H1 (cell line): Measurements from ENCODE around the gene ZNF200. TPM values are rescaled to one million over a fixed set of nuclear protein-coding genes. Genes with fewer than 3 reads are reported as not detected.

Experiments used
- CTCF ChIA-PET: fragments of 300-600 bp; sonication (Branson Sonifier 250); formaldehyde crosslinking; loops from one replicate; lab custom pipeline; 2021; ENCODE audit not compliant: partially characterized antibody; lab: Charles Lee
- POLR2A ChIA-PET: fragments of 300-600 bp; sonication (Branson Sonifier 250); formaldehyde crosslinking; loops from one replicate; lab custom pipeline; 2021; ENCODE audit warnings: inconsistent platforms; ENCODE audit not compliant: partially characterized antibody; lab: Charles Lee
- DNase-seq, 2 experiments: peaks; one replicate each; pipeline versions ENCODE4 v3.0.0 to v3.0.0-alpha.2; 2010 to 2022; ENCODE audit warnings: low spot score in 2 of 2, low read depth in 1 of 2, mixed read lengths in 1 of 2
- FAIRE-seq: peaks from 2 replicates; lab custom pipeline; 2011; peaks lifted over from hg19 to GRCh38; lab: Jason Lieb, UNC
- H2AFZ ChIP-seq: 2 replicates; pipeline ENCODE4 v1.8.1; 2012; ENCODE audit warnings: low read length, inconsistent platforms
- H2AK5ac ChIP-seq: 2 replicates; pipeline ENCODE4 v1.6.1; 2013; ENCODE audit warnings: low read depth, low read length
- H2BK120ac ChIP-seq: replicated peaks from 2 replicates; pipeline ENCODE3; 2013; ENCODE audit warnings: low read depth, low read length, inconsistent platforms
- H2BK12ac ChIP-seq: 2 replicates; pipeline ENCODE4 v1.6.1; 2013; ENCODE audit warnings: low read depth, low read length
- H2BK15ac ChIP-seq: 2 replicates; pipeline ENCODE4 v1.6.1; 2013; ENCODE audit warnings: low read length
- H2BK20ac ChIP-seq: 2 replicates; pipeline ENCODE4 v1.6.1; 2013; ENCODE audit warnings: low read length
- H2BK5ac ChIP-seq: 2 replicates; pipeline ENCODE4 v1.6.1; 2013; ENCODE audit warnings: low read depth, low read length
- H3K14ac ChIP-seq: 2 replicates; pipeline ENCODE4 v1.6.1; 2013; ENCODE audit warnings: inconsistent platforms; ENCODE audit not compliant: insufficient read length
- H3K18ac ChIP-seq: 2 replicates; pipeline ENCODE4 v1.6.1; 2013; ENCODE audit warnings: low read length; ENCODE audit errors: extremely low read depth
- H3K23ac ChIP-seq: 2 replicates; pipeline ENCODE4 v1.6.1; 2013; ENCODE audit warnings: inconsistent platforms; ENCODE audit not compliant: insufficient read length
- H3K23me2 ChIP-seq: 2 replicates; pipeline ENCODE4 v1.6.1; 2013; ENCODE audit warnings: low read depth, low read length
- H3K27ac ChIP-seq: 2 replicates; pipeline ENCODE4 v1.6.1; 2011; ENCODE audit warnings: low read depth, low read length, inconsistent platforms
- H3K27me3 ChIP-seq, 4 experiments: replicated peaks in 1 of 4; 1 replicate in 1 of 4; 2 replicates in 3 of 4; pipeline versions ENCODE4 v1.6.1 to v1.8.1; 2011 to 2013; ENCODE audit warnings: low read length in 3 of 4, mild to moderate bottlenecking in 3 of 4, inconsistent platforms in 2 of 4, mixed read lengths in 2 of 4, moderate library complexity in 1 of 4; ENCODE audit not compliant: control insufficient read depth in 3 of 4, insufficient read depth in 3 of 4; ENCODE audit errors: extremely low read depth in 1 of 4
- H3K36me3 ChIP-seq, 4 experiments: 2 replicates each; pipeline versions ENCODE4 v1.6.1 to v1.8.1; 2011 to 2013; ENCODE audit warnings: mild to moderate bottlenecking in 4 of 4, low read length in 3 of 4, moderate library complexity in 2 of 4, control low read depth in 1 of 4, inconsistent platforms in 1 of 4; ENCODE audit not compliant: insufficient read depth in 4 of 4, control insufficient read depth in 2 of 4
- H3K4ac ChIP-seq: replicated peaks from 2 replicates; pipeline ENCODE3; 2013; ENCODE audit warnings: low read length, low read depth, mixed read lengths, inconsistent platforms; ENCODE audit not compliant: insufficient read length
- H3K4me1 ChIP-seq, 4 experiments: replicated peaks in 1 of 4; 1 replicate in 1 of 4; 2 replicates in 3 of 4; pipeline versions ENCODE4 v1.6.1 to v1.8.1; 2011 to 2013; ENCODE audit warnings: low read length in 3 of 4, inconsistent platforms in 2 of 4, mixed read lengths in 1 of 4; ENCODE audit not compliant: insufficient read depth in 4 of 4, control insufficient read depth in 3 of 4
- H3K4me2 ChIP-seq, 2 experiments: 2 replicates each; pipeline versions ENCODE4 v1.6.1 to v1.8.1; 2011 to 2013; ENCODE audit warnings: low read depth in 2 of 2, low read length in 2 of 2, control low read depth in 1 of 2, inconsistent platforms in 1 of 2, mild to moderate bottlenecking in 1 of 2; ENCODE audit not compliant: insufficient read depth in 1 of 2
- H3K4me3 ChIP-seq, 4 experiments: fragments of 200-600, 300-600 bp in 1 of 4; sonication (generic), shearing (Covaris generic), sonication (Bioruptor Twin) in 1 of 4; 2 replicates each; pipeline versions ENCODE4 v1.5.1 to v1.8.1; 2011 to 2016; ENCODE audit warnings: low read length in 4 of 4, low read depth in 3 of 4, control low read depth in 2 of 4, inconsistent platforms in 2 of 4, mild to moderate bottlenecking in 2 of 4, mixed read lengths in 1 of 4, moderate library complexity in 1 of 4; ENCODE audit not compliant: insufficient read depth in 2 of 4; ENCODE audit errors: extremely low read depth in 1 of 4
- H3K56ac ChIP-seq: replicated peaks from 2 replicates; pipeline ENCODE3; 2013; ENCODE audit warnings: low read depth, mild to moderate bottlenecking, mixed read lengths, low read length, inconsistent platforms; ENCODE audit not compliant: insufficient read length
- H3K79me1 ChIP-seq: 2 replicates; pipeline ENCODE4 v1.6.1; 2013; ENCODE audit warnings: low read depth, low read length, control low read depth
- H3K79me2 ChIP-seq, 2 experiments: 2 replicates each; pipeline versions ENCODE4 v1.6.1 to v1.8.1; 2012 to 2013; ENCODE audit warnings: low read length in 2 of 2, mild to moderate bottlenecking in 2 of 2, inconsistent platforms in 1 of 2; ENCODE audit not compliant: insufficient read depth in 2 of 2, control insufficient read depth in 1 of 2
- H3K9ac ChIP-seq, 4 experiments: replicated peaks in 1 of 4; 1 replicate in 1 of 4; 2 replicates in 3 of 4; pipeline versions ENCODE4 v1.6.1 to v1.8.1; 2011 to 2013; ENCODE audit warnings: low read depth in 3 of 4, low read length in 3 of 4, control low read depth in 2 of 4, mild to moderate bottlenecking in 2 of 4, moderate library complexity in 2 of 4, inconsistent platforms in 1 of 4; ENCODE audit errors: extremely low read depth in 1 of 4
- H3K9me3 ChIP-seq, 2 experiments: 2 replicates each; pipeline versions ENCODE4 v1.6.1 to v1.8.1; 2012 to 2013; ENCODE audit warnings: mild to moderate bottlenecking in 2 of 2, moderate library complexity in 2 of 2, control low read depth in 1 of 2, inconsistent platforms in 1 of 2, low read depth in 1 of 2, low read length in 1 of 2, mixed read lengths in 1 of 2; ENCODE audit not compliant: insufficient read depth in 2 of 2
- H4K20me1 ChIP-seq, 2 experiments: replicated peaks in 1 of 2; 2 replicates each; pipeline versions ENCODE3 to v1.8.1; 2011 to 2013; ENCODE audit warnings: inconsistent platforms in 2 of 2, low read length in 2 of 2, mild to moderate bottlenecking in 1 of 2; ENCODE audit not compliant: insufficient read depth in 2 of 2, control insufficient read depth in 1 of 2
- H4K5ac ChIP-seq: 2 replicates; pipeline ENCODE4 v1.6.1; 2013; ENCODE audit warnings: low read length, low read depth, mixed read lengths, inconsistent platforms; ENCODE audit not compliant: insufficient read length
- H4K8ac ChIP-seq: 2 replicates; pipeline ENCODE4 v1.8.0; 2013; ENCODE audit warnings: mild to moderate bottlenecking, moderate library complexity, low read length, inconsistent platforms; ENCODE audit not compliant: insufficient read depth; ENCODE audit errors: extremely low read depth
- H4K91ac ChIP-seq: replicated peaks from 2 replicates; pipeline ENCODE3; 2013; ENCODE audit warnings: low read length, mixed read lengths, inconsistent platforms; ENCODE audit not compliant: insufficient read length
- ASH2L ChIP-seq: fragments of 200-600, 300-600 bp; sonication (generic); IDR thresholded peaks from one replicate; pipeline ENCODE4 v1.7.1; 2017; ENCODE audit warnings: low read length
- CREB1 ChIP-seq: IDR thresholded peaks from 2 replicates; pipeline ENCODE4 v1.6.1; 2012; ENCODE audit warnings: inconsistent platforms
- POU5F1 ChIP-seq: IDR thresholded peaks from 2 replicates; pipeline ENCODE4 v1.6.1; 2011; ENCODE audit warnings: low read depth, mild to moderate bottlenecking, low read length, moderate library complexity
- SIX5 ChIP-seq: IDR thresholded peaks from 2 replicates; pipeline ENCODE4 v1.6.1; 2011; ENCODE audit warnings: mild to moderate bottlenecking, low read depth, low read length
- SUZ12 ChIP-seq: fragments of 200-600 bp; sonication (generic); IDR thresholded peaks from 2 replicates; pipeline ENCODE4 v1.6.1; 2012; ENCODE audit warnings: mild to moderate bottlenecking, inconsistent platforms, low read length, moderate library complexity, mixed read lengths
- TBP ChIP-seq: IDR thresholded peaks from 2 replicates; pipeline ENCODE4 v1.6.1; 2011; ENCODE audit warnings: low read depth, low read length, improper control_type of control experiment
- TEAD4 ChIP-seq: IDR thresholded peaks from 2 replicates; pipeline ENCODE4 v1.6.1; 2012; ENCODE audit warnings: low read depth, low read length, inconsistent platforms, mixed read lengths
- YY1 ChIP-seq: IDR thresholded peaks from 2 replicates; pipeline ENCODE4 v1.6.1; 2011; ENCODE audit warnings: low read depth, mild to moderate bottlenecking, low read length
- whole genome bisulfite sequencing, 2 experiments: shearing (Covaris generic) in 1 of 2; methylation state at CpG; one replicate each; pipeline versions ENCODE4 v1.1.6 to v1.1.7; 2013 to 2015; ENCODE audit warnings: low lambda C conversion rate in 2 of 2, mixed read lengths in 2 of 2, inconsistent platforms in 1 of 2, low coverage in 1 of 2, missing lambda C conversion rate in 1 of 2; ENCODE audit not compliant: insufficient replicate concordance in 2 of 2, insufficient coverage in 1 of 2, insufficient read length in 1 of 2; ENCODE audit errors: extremely low coverage in 1 of 2, missing lambda C conversion rate in 1 of 2; 5-methylcytosine and 5-hydroxymethylcytosine counted together
- polyA plus RNA-seq, 7 experiments: library from polyadenylated mRNA; depleted of rRNA in 3 of 7; stranded (reverse) in 5 of 7; unstranded in 2 of 7; fragments of >200 nt in 5 of 7; fragments of 200-250 nt in 2 of 7; gene quantifications; 1 replicate in 5 of 7; 2 replicates in 1 of 7; 4 replicates in 1 of 7; pipeline versions ENCODE4 v1.2.1 to v1.2.3, GENCODE V29; 2011 to 2013; ENCODE audit warnings: missing spikeins in 2 of 7, mixed read lengths in 2 of 7
- total RNA-seq: library from RNA; stranded (reverse); fragmentation: NEBNext Ultra II Directional; extraction: Animal tissue kit (Norgen Biotek cat#: 25700); gene quantifications from 2 replicates; pipeline ENCODE4 v1.2.1, GENCODE V29; 2021

Gene ZNF200
- total and polyA plus RNA-seq, 2 of the 8 experiments (the other 6 are each of a cell fraction or from before 2014, with no cell fraction given), result 2.7 to 9.9 TPM

GRCh38 chr16:3175157-3176093 lies 59.5 kb downstream of the ZNF200 start:
- H3K56ac ChIP-seq, result no peak overlapping the region
- no peak overlapping the region for H2BK15ac ChIP-seq
- no peak overlapping the region for H2AFZ ChIP-seq
- POLR2A ChIA-PET, result interaction anchor here (1.0 to 5.1 kb wide), 4 partner anchors 8 to 74 kb away, joined by 3 to 28 read pairs (median 4); no protein-coding TSS in a partner anchor
- no peak overlapping the region for H2BK120ac ChIP-seq
- no peak overlapping the region for H4K5ac ChIP-seq
- no peak overlapping the region for H2AK5ac ChIP-seq
- CTCF ChIA-PET, result interaction anchor here (0.6 to 4.7 kb wide), 8 partner anchors 8 to 261 kb away, joined by 3 to 25 read pairs (median 6); no protein-coding TSS in a partner anchor
- H3K4me3 ChIP-seq, result peak overlapping the region; percentile 34 to 71 (median 48)
- no peak overlapping the region for H2BK5ac ChIP-seq
- H2BK20ac ChIP-seq, result no peak overlapping the region
- no peak overlapping the region for H3K23ac ChIP-seq
- TF ChIP-seq POU5F1 (0 out of 2 replicates have a peak, but pooled peaks have one; percentile 37), TBP (peak; percentile 99), SUZ12 (no peak), TEAD4 (peak; percentile 66; the same call in 1 of the 2 replicates), ASH2L (peak; percentile 48), YY1 (no peak), CREB1 (peak; percentile 38; the same call in 1 of the 2 replicates), SIX5 (no peak)
- no peak overlapping the region for H3K14ac ChIP-seq
- H3K23me2 ChIP-seq, result peaks cover 23% of the 10 kb centered on the region; the same call in 1 of the 2 replicates
- H2BK12ac ChIP-seq, result no peak overlapping the region
- H3K4ac ChIP-seq, result no peak overlapping the region
- H3K9ac ChIP-seq, result no peak overlapping the region
- H3K27me3 ChIP-seq, result peaks cover 0 to 23% (median 14%) of the 10 kb centered on the region in 4 experiments; a peak in 5 of 7 replicates
- 12% methylated on average over 34 of the region's 39 CpGs; no CpG with 5 or more reads in 1 of the 2 experiments for WGBS, 2 experiments
- no peak overlapping the region for H3K27ac ChIP-seq
- no peaks in the 10 kb centered on the region for H4K20me1 ChIP-seq
- no peak overlapping the region for H3K18ac ChIP-seq
- DNase-seq (peak in 1 of 2 experiments; percentile 96), FAIRE-seq (no peak)
- peak overlapping the region; percentile 77 to 81 for H3K4me2 ChIP-seq
- H3K36me3 ChIP-seq, result no peaks in the 10 kb centered on the region
- H3K79me2 ChIP-seq, result no peaks in the 10 kb centered on the region
- H4K8ac ChIP-seq, result no peak overlapping the region; the same call in 1 of the 2 replicates
- H4K91ac ChIP-seq, result no peak overlapping the region
- no peaks in the 10 kb centered on the region for H3K9me3 ChIP-seq
- H3K79me1 ChIP-seq, result no peaks in the 10 kb centered on the region
- peaks cover 0 to 10% (median 5%) of the 10 kb centered on the region in 4 experiments; a peak in 5 of 7 replicates for H3K4me1 ChIP-seq
